ENCODE results near the gene KHDRBS1.

- TF ChIP-seq CTCF (conservative IDR thresholded peaks at IDR 0.05; ENCODE audit: low read depth, low read length) (no peak), EZH2phosphoT487 (IDR thresholded peaks at IDR 0.05; ENCODE audit: borderline replicate concordance, low read length) (no peak), EZH2 (IDR thresholded peaks at IDR 0.05; ENCODE audit: low read length, unreplicated experiment) (no peak)
These were observed 11.8 kb upstream of the KHDRBS1 start for GRCh38 chr1:32001863-32002262.

Measured in PC-3 (cell line).